WTC11 (cell line): ENCODE measurements around the gene LMF1. TPM values are rescaled to one million over a fixed set of nuclear protein-coding genes. Genes with fewer than 3 reads are reported as not detected.

Experiments used
- ATAC-seq: fragments of 200-7000 bp; cut with Tn5 transposase; 2 replicates; pipeline ENCODE4 v1.10.0; 2021; ENCODE audit warnings: mild to moderate bottlenecking, moderate library complexity
- CTCF ChIA-PET: fragments of 300-600 bp; sonication (Branson Sonifier 250); formaldehyde crosslinking; loops from one replicate; lab custom pipeline; 2021; ENCODE audit warnings: antibody characterized with exemption; lab: Charles Lee
- POLR2A ChIA-PET: fragments of 350-600 bp; sonication (Branson Sonifier 250); formaldehyde crosslinking; loops from one replicate; lab custom pipeline; 2021; ENCODE audit warnings: antibody characterized with exemption; lab: Charles Lee
- DNase-seq: peaks from one replicate; pipeline ENCODE4 v3.0.0; 2021; ENCODE audit warnings: low spot score
- H3K27ac Mint-ChIP-seq: 2 replicates; pipeline ENCODE4 v1.8.0; 2021; ENCODE audit warnings: mixed read lengths
- H3K27me3 Mint-ChIP-seq: 2 replicates; pipeline ENCODE4 v1.8.0; 2021; ENCODE audit warnings: low read depth, mild to moderate bottlenecking, moderate library complexity, mixed read lengths
- H3K36me3 Mint-ChIP-seq: 2 replicates; pipeline ENCODE4 v1.8.0; 2021; ENCODE audit warnings: mixed read lengths
- H3K4me1 Mint-ChIP-seq: 2 replicates; pipeline ENCODE4 v1.8.0; 2022; ENCODE audit warnings: mixed read lengths
- H3K4me3 Mint-ChIP-seq: 2 replicates; pipeline ENCODE4 v1.8.0; 2021; ENCODE audit warnings: mild to moderate bottlenecking, moderate library complexity, mixed read lengths
- H3K9me3 Mint-ChIP-seq: 2 replicates; pipeline ENCODE4 v1.8.0; 2021; ENCODE audit warnings: mixed read lengths
- CBFB ChIP-seq: sonication (generic); formaldehyde crosslinking; IDR thresholded peaks from 2 replicates; pipeline ENCODE4 v1.8.1; 2022; ENCODE audit warnings: mild to moderate bottlenecking, low read depth, missing genetic modification reagents
- ELF4 ChIP-seq: sonication (generic); formaldehyde crosslinking; IDR thresholded peaks from 2 replicates; pipeline ENCODE4 v1.8.1; 2022; ENCODE audit warnings: low read depth, mild to moderate bottlenecking, moderate library complexity, missing genetic modification reagents
- EMX1 ChIP-seq: fragments of 250-450 bp; sonication (Bioruptor Pico); IDR thresholded peaks from 2 replicates; pipeline ENCODE4 v1.8.0; 2021; ENCODE audit warnings: mild to moderate bottlenecking
- FOXK1 ChIP-seq: sonication (generic); formaldehyde crosslinking; IDR thresholded peaks from 2 replicates; pipeline ENCODE4 v1.8.0; 2022; ENCODE audit warnings: mild to moderate bottlenecking, moderate library complexity, missing genetic modification reagents
- FOXP1 ChIP-seq: sonication (generic); formaldehyde crosslinking; IDR thresholded peaks from 2 replicates; pipeline ENCODE4 v1.8.0; 2022; ENCODE audit warnings: missing genetic modification reagents, mild to moderate bottlenecking, moderate library complexity, borderline replicate concordance
- GABPB1 ChIP-seq: sonication (generic); formaldehyde crosslinking; IDR thresholded peaks from 2 replicates; pipeline ENCODE4 v1.8.1; 2023; ENCODE audit warnings: mild to moderate bottlenecking, missing genetic modification reagents
- IRF2 ChIP-seq: sonication (generic); formaldehyde crosslinking; IDR thresholded peaks from 2 replicates; pipeline ENCODE4 v1.8.0; 2022; ENCODE audit warnings: low read depth, missing genetic modification reagents, borderline replicate concordance
- JAZF1 ChIP-seq: fragments of 250-450 bp; sonication (Bioruptor Pico); IDR thresholded peaks from 2 replicates; pipeline ENCODE4 v1.9.0; 2021; ENCODE audit warnings: moderate library complexity, mild to moderate bottlenecking, inconsistent platforms
- KAT7 ChIP-seq: sonication (generic); formaldehyde crosslinking; IDR thresholded peaks from 2 replicates; pipeline ENCODE4 v1.8.1; 2023; ENCODE audit warnings: missing genetic modification reagents, mild to moderate bottlenecking, borderline replicate concordance
- NFATC4 ChIP-seq: fragments of 250-450 bp; sonication (Bioruptor Pico); IDR thresholded peaks from 2 replicates; pipeline ENCODE4 v1.9.0; 2021; ENCODE audit warnings: mild to moderate bottlenecking
- NR3C1 ChIP-seq: sonication (generic); formaldehyde crosslinking; conservative IDR thresholded peaks from 2 replicates; pipeline ENCODE4 v1.8.1; 2023; ENCODE audit warnings: low read depth, mild to moderate bottlenecking, missing genetic modification reagents
- OVOL2 ChIP-seq: fragments of 250-450 bp; sonication (Bioruptor Pico); IDR thresholded peaks from 2 replicates; pipeline ENCODE4 v1.9.0; 2021; ENCODE audit warnings: mild to moderate bottlenecking, borderline replicate concordance
- SMAD3 ChIP-seq: sonication (generic); formaldehyde crosslinking; IDR thresholded peaks from 2 replicates; pipeline ENCODE4 v1.8.0; 2022; ENCODE audit warnings: missing genetic modification reagents, mild to moderate bottlenecking, borderline replicate concordance
- USF1 ChIP-seq: sonication (generic); formaldehyde crosslinking; IDR thresholded peaks from 2 replicates; pipeline ENCODE4 v1.8.0; 2022; ENCODE audit warnings: mild to moderate bottlenecking, missing genetic modification reagents
- ZNF263 ChIP-seq: sonication (generic); formaldehyde crosslinking; IDR thresholded peaks from 2 replicates; pipeline ENCODE4 v1.8.1; 2022; ENCODE audit warnings: low read depth, mild to moderate bottlenecking, moderate library complexity, missing genetic modification reagents
- ZNF416 ChIP-seq: fragments of 250-450 bp; sonication (Bioruptor Pico); IDR thresholded peaks from 2 replicates; pipeline ENCODE4 v1.9.0; 2021; ENCODE audit warnings: mild to moderate bottlenecking, inconsistent platforms
- ZNF425 ChIP-seq: fragments of 250-450 bp; sonication (Bioruptor Pico); conservative IDR thresholded peaks from 2 replicates; pipeline ENCODE4 v1.9.0; 2021; ENCODE audit warnings: mild to moderate bottlenecking
- ZNF671 ChIP-seq: fragments of 250-450 bp; sonication (Bioruptor Pico); IDR thresholded peaks from 2 replicates; pipeline ENCODE4 v1.8.0; 2021; ENCODE audit warnings: mild to moderate bottlenecking
- total RNA-seq: library from RNA; stranded (reverse); gene quantifications from 3 replicates; pipeline ENCODE4 v1.2.3, GENCODE V29; 2021
- TF ChIP-seq, protein P1 (sequence below): fragments of 250-450 bp; sonication (Bioruptor Pico); IDR thresholded peaks from 2 replicates; pipeline ENCODE4 v1.9.0; 2021; ENCODE audit warnings: mild to moderate bottlenecking
- TF ChIP-seq, protein P2 (sequence below): sonication (generic); formaldehyde crosslinking; IDR thresholded peaks from 2 replicates; pipeline ENCODE4 v1.8.0; 2022; ENCODE audit warnings: mild to moderate bottlenecking, missing genetic modification reagents

LMF1 gene
- total RNA-seq, 1 experiment from 2014 or later, result 10.5 TPM

GRCh38 chr16:850668-851067 lies 120.1 kb downstream of the LMF1 start:
- DNase-seq (no peak), ATAC-seq (no peak)
- Mint-ChIP-seq H3K27me3 (peaks cover 11% of the 10 kb centered on the region), H3K4me3 (no peak overlapping the region), H3K36me3 (peaks cover 33% of the 10 kb centered on the region), H3K27ac (no peak overlapping the region), H3K9me3 (peaks cover 41% of the 10 kb centered on the region), H3K4me1 (no peaks in the 10 kb centered on the region)
- no peak for TF ChIP-seq ZNF425
- TF ChIP-seq OVOL2 (CRISPR knock-in tag), result no peak
- TF ChIP-seq NR3C1 (CRISPR knock-in tag), result no peak
- no peak for TF ChIP-seq ZNF263
- TF ChIP-seq, protein P1, sequence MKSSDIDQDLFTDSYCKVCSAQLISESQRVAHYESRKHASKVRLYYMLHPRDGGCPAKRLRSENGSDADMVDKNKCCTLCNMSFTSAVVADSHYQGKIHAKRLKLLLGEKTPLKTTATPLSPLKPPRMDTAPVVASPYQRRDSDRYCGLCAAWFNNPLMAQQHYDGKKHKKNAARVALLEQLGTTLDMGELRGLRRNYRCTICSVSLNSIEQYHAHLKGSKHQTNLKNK (CRISPR knock-in tag), result no peak
- no peak for TF ChIP-seq ZNF416 (CRISPR knock-in tag)
- no peak for TF ChIP-seq ZNF671
- no peak for TF ChIP-seq SMAD3 (CRISPR knock-in tag)
- no peak for TF ChIP-seq GABPB1
- ChIA-PET CTCF (no interaction called here), POLR2A (no interaction called here)

- peaks cover 11% of the 10 kb centered on the region for H3K27me3 Mint-ChIP-seq
- TF ChIP-seq FOXP1 (CRISPR knock-in tag) (no peak), KAT7 (CRISPR knock-in tag) (no peak), ZNF263 (no peak), JAZF1 (CRISPR knock-in tag) (no peak), USF1 (CRISPR knock-in tag) (no peak), ELF4 (CRISPR knock-in tag) (no peak), NFATC4 (CRISPR knock-in tag) (no peak), CBFB (no peak), EMX1 (CRISPR knock-in tag) (no peak), IRF2 (CRISPR knock-in tag) (no peak), FOXK1 (CRISPR knock-in tag) (no peak)
- TF ChIP-seq, protein P1 (CRISPR knock-in tag), result no peak
- TF ChIP-seq, protein P2, sequence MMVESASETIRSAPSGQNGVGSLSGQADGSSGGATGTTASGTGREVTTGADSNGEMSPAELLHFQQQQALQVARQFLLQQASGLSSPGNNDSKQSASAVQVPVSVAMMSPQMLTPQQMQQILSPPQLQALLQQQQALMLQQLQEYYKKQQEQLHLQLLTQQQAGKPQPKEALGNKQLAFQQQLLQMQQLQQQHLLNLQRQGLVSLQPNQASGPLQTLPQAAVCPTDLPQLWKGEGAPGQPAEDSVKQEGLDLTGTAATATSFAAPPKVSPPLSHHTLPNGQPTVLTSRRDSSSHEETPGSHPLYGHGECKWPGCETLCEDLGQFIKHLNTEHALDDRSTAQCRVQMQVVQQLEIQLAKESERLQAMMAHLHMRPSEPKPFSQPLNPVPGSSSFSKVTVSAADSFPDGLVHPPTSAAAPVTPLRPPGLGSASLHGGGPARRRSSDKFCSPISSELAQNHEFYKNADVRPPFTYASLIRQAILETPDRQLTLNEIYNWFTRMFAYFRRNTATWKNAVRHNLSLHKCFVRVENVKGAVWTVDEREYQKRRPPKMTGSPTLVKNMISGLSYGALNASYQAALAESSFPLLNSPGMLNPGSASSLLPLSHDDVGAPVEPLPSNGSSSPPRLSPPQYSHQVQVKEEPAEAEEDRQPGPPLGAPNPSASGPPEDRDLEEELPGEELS (CRISPR knock-in tag), result no peak
- ChIA-PET CTCF (interaction anchor here (1.2 kb wide), 1 partner anchor 208 kb away, joined by 5 read pairs; no protein-coding TSS in a partner anchor), POLR2A (no interaction called here)
- peaks cover 31% of the 10 kb centered on the region for H3K36me3 Mint-ChIP-seq
- H3K4me1 Mint-ChIP-seq, result no peaks in the 10 kb centered on the region
- DNase-seq (no peak), ATAC-seq (no peak)
- no peak overlapping the region for H3K4me3 Mint-ChIP-seq
- no peak overlapping the region for H3K27ac Mint-ChIP-seq
- H3K9me3 Mint-ChIP-seq, result peaks cover 39% of the 10 kb centered on the region
Observed at GRCh38 chr16:848510-849253, 122.1 kb downstream of the LMF1 start.
